ENCODE results near the gene DAZL.

Gene DAZL

DNA sequence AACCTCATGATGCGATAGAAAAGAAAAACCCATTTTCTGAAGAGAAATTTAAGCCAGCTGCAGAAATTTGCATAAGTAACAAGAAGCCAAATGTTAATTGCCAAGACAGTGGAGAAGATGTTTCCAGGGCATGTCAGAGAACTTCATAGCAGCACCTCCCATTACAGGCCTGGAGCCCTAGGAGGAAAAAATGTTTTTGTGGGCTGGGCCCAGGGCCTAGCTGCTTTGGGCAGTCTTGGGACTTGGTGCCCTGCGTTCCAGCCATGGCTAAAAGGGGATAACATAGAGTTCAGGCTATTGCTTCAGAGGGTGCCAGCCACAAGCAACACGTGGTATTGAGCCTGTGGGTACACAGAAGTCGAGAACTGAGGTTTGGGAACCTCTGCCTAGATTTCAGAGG lies 10.9 kb upstream of the DAZL start:
- Histone ChIP-seq H3K36me3 (ENCODE audit: insufficient read depth, low read length) (no peaks in the 10 kb centered on the region), H3K27ac (no peak overlapping the region), H3K9me3 (ENCODE audit: low read depth, low read length) (no peaks in the 10 kb centered on the region), H3K9ac (ENCODE audit: insufficient read length) (no peak overlapping the region), H3K4me3 (no peak overlapping the region)
- no peak for TF ChIP-seq EZH2 (IDR thresholded peaks at IDR 0.05)
- no peak for TF ChIP-seq FOXP2 (optimal IDR thresholded peaks at IDR 0.05; ENCODE audit: control extremely low read depth, extremely low read length, insufficient read depth)
- no peak for TF ChIP-seq POLR2AphosphoS5 (IDR thresholded peaks at IDR 0.05; ENCODE audit: borderline replicate concordance, low read depth, low read length)
- no peak for DNase-seq (ENCODE audit: low read depth, low spot score)

DNA sequence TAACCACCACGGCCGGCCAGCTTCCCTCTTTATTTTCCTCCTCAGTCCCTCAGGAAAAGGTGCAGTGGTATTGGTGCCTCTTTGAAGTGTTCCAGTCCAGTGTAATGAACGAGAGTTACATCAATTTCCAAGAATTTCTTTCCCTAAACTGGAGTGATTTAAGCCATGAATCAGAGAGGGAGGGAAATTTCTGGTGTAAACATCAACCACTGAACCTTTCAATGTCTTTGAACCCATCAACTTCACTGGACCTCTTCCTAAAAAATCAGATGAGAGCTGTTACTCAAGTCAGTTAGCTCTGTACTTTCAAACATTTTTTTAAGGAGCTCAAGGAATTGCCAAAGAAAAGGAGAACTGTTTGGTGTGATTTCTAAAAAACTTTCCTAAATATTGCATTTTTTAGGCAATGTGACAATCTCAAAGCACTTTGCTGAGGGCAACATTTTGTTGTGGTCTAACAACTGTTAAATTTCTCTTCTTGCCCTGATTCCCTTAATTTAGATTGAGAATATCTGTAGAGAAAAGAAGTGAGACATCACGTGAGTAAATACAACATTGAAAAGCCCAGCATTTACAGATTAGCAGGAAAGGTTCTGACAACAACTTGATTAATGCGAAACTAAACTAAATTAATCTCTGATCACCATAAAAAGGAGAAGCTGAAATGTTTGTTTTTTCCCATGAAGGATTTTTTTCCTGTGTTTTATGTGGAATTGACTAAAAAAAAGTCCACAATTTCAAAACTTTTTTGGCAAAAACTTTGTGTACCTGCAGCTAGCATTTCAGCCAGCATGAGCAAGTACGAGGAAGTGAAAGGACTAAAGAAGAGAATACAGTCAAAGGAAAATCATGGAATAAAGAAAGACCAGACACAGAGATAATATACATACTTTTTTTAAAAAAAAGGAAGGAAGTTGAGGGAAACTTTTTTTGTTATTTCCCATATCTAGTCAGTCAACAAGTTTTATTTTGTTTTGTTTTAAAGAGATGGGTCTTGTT lies 9.1 kb upstream of the DAZL start:
- H3K4me3 ChIP-seq: no peak overlapping the region
- no peak for DNase-seq (ENCODE audit: low read depth, low spot score)
- no peaks in the 10 kb centered on the region for H3K36me3 ChIP-seq (ENCODE audit: insufficient read depth, low read length)
- no peak overlapping the region for H3K27ac ChIP-seq
- no peaks in the 10 kb centered on the region for H3K9me3 ChIP-seq (ENCODE audit: low read depth, low read length)
- no peak overlapping the region for H3K9ac ChIP-seq (ENCODE audit: insufficient read length)
- TF ChIP-seq FOXP2 (optimal IDR thresholded peaks at IDR 0.05; ENCODE audit: control extremely low read depth, extremely low read length, insufficient read depth) (no peak), EZH2 (IDR thresholded peaks at IDR 0.05) (no peak), POLR2AphosphoS5 (IDR thresholded peaks at IDR 0.05; ENCODE audit: borderline replicate concordance, low read depth, low read length) (no peak)

DNA sequence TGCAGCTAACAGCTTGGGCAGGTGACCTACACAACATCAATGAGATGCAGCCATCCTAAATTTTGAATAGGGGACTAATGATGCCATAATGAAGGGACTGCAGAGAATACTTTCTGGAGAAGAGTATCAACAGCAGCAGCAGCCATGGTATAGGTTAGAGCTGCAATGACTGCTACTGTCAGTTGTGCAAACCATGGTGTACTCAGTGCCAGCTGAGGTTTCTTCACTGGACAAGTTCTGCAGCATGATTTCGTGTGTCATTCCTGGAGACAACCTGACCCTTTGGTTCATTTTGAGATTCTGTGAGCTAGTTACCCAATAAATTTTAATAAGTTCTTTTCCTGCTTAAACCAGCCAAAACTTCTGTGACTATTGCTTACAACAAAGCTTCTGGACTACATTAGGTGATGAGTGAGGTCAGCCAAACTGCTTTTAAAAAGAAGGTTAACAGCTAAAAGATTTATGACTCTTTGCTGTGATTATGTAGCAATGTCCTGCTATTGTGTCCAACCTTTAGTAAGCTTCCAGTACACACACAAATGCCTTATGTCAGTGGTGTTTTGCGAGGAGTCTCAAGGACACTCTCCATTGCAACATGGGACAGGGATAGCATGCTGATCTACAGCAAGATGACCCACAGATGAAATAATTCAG lies 4.8 kb upstream of the DAZL start:
- Histone ChIP-seq H3K9me3 (ENCODE audit: low read depth, low read length) (no peaks in the 10 kb centered on the region), H3K36me3 (ENCODE audit: insufficient read depth, low read length) (no peaks in the 10 kb centered on the region), H3K27ac (no peak overlapping the region), H3K4me3 (no peak overlapping the region), H3K9ac (ENCODE audit: insufficient read length) (no peak overlapping the region)
- DNase-seq (ENCODE audit: low read depth, low spot score): no peak
- TF ChIP-seq POLR2AphosphoS5 (IDR thresholded peaks at IDR 0.05; ENCODE audit: borderline replicate concordance, low read depth, low read length) (no peak), EZH2 (IDR thresholded peaks at IDR 0.05) (no peak), FOXP2 (optimal IDR thresholded peaks at IDR 0.05; ENCODE audit: control extremely low read depth, extremely low read length, insufficient read depth) (no peak)

DNA sequence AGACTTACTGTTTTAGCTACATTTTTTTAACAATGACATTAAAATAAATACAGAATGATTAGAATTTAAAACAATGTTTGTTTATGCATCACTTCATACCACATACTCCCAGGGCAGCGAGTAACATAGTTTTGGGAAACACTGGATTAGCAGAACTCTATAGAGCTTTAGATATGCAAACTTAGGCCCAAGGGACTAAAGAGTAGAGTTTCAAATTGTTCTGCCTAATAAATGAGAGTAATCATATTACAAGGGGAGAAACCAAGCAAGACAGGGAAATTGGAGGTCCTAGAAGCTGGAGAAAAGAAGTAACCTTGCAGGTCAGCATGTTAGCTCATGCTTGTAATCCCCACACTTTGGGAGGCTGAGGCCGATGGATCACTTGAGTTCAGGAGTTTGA lies 3.6 kb upstream of the DAZL start:
- TF ChIP-seq POLR2AphosphoS5 (IDR thresholded peaks at IDR 0.05; ENCODE audit: borderline replicate concordance, low read depth, low read length) (no peak), EZH2 (IDR thresholded peaks at IDR 0.05) (no peak), FOXP2 (optimal IDR thresholded peaks at IDR 0.05; ENCODE audit: control extremely low read depth, extremely low read length, insufficient read depth) (no peak)
- H3K9ac ChIP-seq (ENCODE audit: insufficient read length): no peak overlapping the region
- no peaks in the 10 kb centered on the region for H3K36me3 ChIP-seq (ENCODE audit: insufficient read depth, low read length)
- no peak overlapping the region for H3K4me3 ChIP-seq
- H3K27ac ChIP-seq: no peak overlapping the region
- H3K9me3 ChIP-seq (ENCODE audit: low read depth, low read length): no peaks in the 10 kb centered on the region
- no peak for DNase-seq (ENCODE audit: low read depth, low spot score)

DNA sequence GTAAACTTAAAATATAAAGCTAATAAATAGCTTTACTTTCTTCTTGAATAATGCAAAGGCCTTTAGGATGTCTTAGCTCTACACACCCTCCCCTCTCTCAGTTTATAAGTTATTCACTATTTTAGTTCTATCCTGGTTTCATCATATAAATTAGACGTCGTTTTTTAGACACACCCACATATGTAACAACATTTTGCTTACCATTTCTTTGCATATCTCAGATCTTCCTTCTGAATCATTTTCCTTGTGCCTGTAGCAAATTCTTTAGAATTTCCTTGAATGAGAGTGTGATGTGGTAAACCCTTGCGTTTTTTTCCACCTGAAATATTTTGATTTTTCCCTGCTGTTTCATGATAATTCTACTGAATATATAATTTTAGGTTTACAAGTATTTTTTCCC lies 2.5 kb upstream of the DAZL start:
- Histone ChIP-seq H3K9me3 (ENCODE audit: low read depth, low read length) (no peaks in the 10 kb centered on the region), H3K4me3 (no peak overlapping the region), H3K27ac (no peak overlapping the region), H3K9ac (ENCODE audit: insufficient read length) (no peak overlapping the region), H3K36me3 (ENCODE audit: insufficient read depth, low read length) (no peaks in the 10 kb centered on the region)
- no peak for TF ChIP-seq POLR2AphosphoS5 (IDR thresholded peaks at IDR 0.05; ENCODE audit: borderline replicate concordance, low read depth, low read length)
- no peak for TF ChIP-seq FOXP2 (optimal IDR thresholded peaks at IDR 0.05; ENCODE audit: control extremely low read depth, extremely low read length, insufficient read depth)
- TF ChIP-seq EZH2 (IDR thresholded peaks at IDR 0.05): no peak
- no peak for DNase-seq (ENCODE audit: low read depth, low spot score)

DNA sequence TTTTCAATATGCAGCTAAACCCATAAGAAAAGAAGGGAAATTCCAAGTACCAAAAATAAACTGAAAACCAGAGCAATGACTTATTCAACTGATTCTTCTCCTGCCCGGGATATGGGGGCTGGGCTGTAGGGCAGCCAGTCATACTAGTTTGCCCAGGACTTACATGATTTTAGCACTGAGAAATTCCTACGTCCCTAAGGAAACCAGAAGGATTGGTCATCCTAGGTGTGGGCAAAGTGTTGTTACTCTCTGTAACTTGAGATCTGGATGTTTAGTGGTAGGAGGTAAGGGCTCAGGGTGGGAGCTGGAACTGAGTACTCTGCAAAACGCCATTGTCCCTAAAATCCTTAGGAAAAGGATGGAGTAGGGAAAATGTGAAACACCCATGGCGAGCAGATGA lies 1.2 kb upstream of the DAZL start:
- H3K9me3 ChIP-seq (ENCODE audit: low read depth, low read length): no peaks in the 10 kb centered on the region
- TF ChIP-seq EZH2 (IDR thresholded peaks at IDR 0.05): no peak
- TF ChIP-seq FOXP2 (optimal IDR thresholded peaks at IDR 0.05; ENCODE audit: control extremely low read depth, extremely low read length, insufficient read depth): no peak
- no peak for TF ChIP-seq POLR2AphosphoS5 (IDR thresholded peaks at IDR 0.05; ENCODE audit: borderline replicate concordance, low read depth, low read length)
- no peaks in the 10 kb centered on the region for H3K36me3 ChIP-seq (ENCODE audit: insufficient read depth, low read length)
- H3K27ac ChIP-seq: no peak overlapping the region
- H3K4me3 ChIP-seq: no peak overlapping the region
- DNase-seq (ENCODE audit: low read depth, low spot score): no peak
- H3K9ac ChIP-seq (ENCODE audit: insufficient read length): no peak overlapping the region

DNA sequence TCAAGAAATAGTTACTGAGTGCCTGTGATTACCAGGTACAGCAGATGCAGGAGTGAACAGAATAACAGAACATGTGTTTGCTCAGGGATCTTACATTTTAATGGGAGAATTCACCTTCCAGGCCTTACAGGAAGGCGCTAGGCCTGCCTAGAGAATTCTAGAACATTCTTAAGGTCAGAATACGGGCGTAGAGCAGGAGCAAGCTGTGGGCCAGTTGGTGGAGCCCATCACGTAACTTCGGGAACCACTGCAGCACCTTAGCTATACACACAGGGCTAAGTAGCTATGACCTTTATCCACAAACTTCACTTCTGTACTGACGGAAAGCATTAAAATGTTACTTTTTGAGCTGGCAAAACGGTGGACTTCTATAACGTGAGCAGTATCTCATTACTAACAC lies 743 bp upstream of the DAZL start:
- no peak overlapping the region for H3K4me3 ChIP-seq
- no peaks in the 10 kb centered on the region for H3K9me3 ChIP-seq (ENCODE audit: low read depth, low read length)
- no peaks in the 10 kb centered on the region for H3K36me3 ChIP-seq (ENCODE audit: insufficient read depth, low read length)
- no peak overlapping the region for H3K9ac ChIP-seq (ENCODE audit: insufficient read length)
- H3K27ac ChIP-seq: no peak overlapping the region
- TF ChIP-seq FOXP2 (optimal IDR thresholded peaks at IDR 0.05; ENCODE audit: control extremely low read depth, extremely low read length, insufficient read depth): no peak
- no peak for TF ChIP-seq POLR2AphosphoS5 (IDR thresholded peaks at IDR 0.05; ENCODE audit: borderline replicate concordance, low read depth, low read length)
- no peak for TF ChIP-seq EZH2 (IDR thresholded peaks at IDR 0.05)
- no peak for DNase-seq (ENCODE audit: low read depth, low spot score)

DNA sequence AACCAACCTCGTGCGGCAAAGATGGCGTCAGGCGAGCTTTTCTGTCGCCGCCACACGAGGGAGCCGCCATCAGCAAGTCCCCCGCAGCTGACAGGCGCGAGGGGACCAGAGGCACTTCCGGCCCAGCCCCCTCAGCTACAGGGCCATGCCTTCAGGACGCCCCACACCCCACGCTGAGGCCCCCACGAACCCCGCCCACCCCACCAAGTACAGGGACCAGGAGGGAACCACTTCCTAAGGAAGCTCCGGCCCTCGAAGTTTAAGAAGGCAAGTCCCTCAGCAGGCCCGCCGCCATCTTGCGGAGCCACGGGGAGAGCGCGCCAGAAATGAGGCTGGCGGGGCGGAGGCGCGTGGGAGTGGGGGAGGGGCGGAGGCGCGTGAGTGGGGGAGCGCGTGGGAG lies 790 bp downstream of the DAZL start:
- DNase-seq (ENCODE audit: low read depth, low spot score): no peak
- no peak for TF ChIP-seq POLR2AphosphoS5 (IDR thresholded peaks at IDR 0.05; ENCODE audit: borderline replicate concordance, low read depth, low read length)
- no peak for TF ChIP-seq EZH2 (IDR thresholded peaks at IDR 0.05)
- TF ChIP-seq FOXP2 (optimal IDR thresholded peaks at IDR 0.05; ENCODE audit: control extremely low read depth, extremely low read length, insufficient read depth): no peak
- H3K27ac ChIP-seq: no peak overlapping the region
- no peak overlapping the region for H3K9ac ChIP-seq (ENCODE audit: insufficient read length)
- H3K36me3 ChIP-seq (ENCODE audit: insufficient read depth, low read length): no peaks in the 10 kb centered on the region
- H3K9me3 ChIP-seq (ENCODE audit: low read depth, low read length): no peaks in the 10 kb centered on the region
- no peak overlapping the region for H3K4me3 ChIP-seq

All from SK-N-MC (cell line).